AG04450 (cell line): Measurements from ENCODE around the gene CTAGE1. TPM values are rescaled to one million over a fixed set of nuclear protein-coding genes. Genes with fewer than 3 reads are reported as not detected.

ENCODE experiments used
- CTCF ChIA-PET: fragments of 300-600, 350-600 bp; formaldehyde crosslinking; extraction: SDS; loops from one replicate; lab custom pipeline; 2022; ENCODE audit warnings: antibody characterized with exemption, inconsistent platforms; lab: Charles Lee
- POLR2A ChIA-PET: fragments of 350-600 bp; formaldehyde crosslinking; extraction: SDS; loops from one replicate; lab custom pipeline; 2021; ENCODE audit warnings: antibody characterized with exemption, inconsistent platforms; lab: Yijun Ruan, JAX
- DNase-seq: peaks from one replicate; pipeline ENCODE4 v3.0.0-alpha.2; 2011; ENCODE audit warnings: low read depth, low spot score
- H3K27ac ChIP-seq: one replicate; pipeline ENCODE4 v1.5.1; 2012; ENCODE audit warnings: low read depth, low read length, control low read depth
- H3K27me3 ChIP-seq: one replicate; pipeline ENCODE4 v1.6.0; 2012; ENCODE audit warnings: low read length; ENCODE audit not compliant: control insufficient read depth, insufficient read depth
- H3K4me3 ChIP-seq: 2 replicates; pipeline ENCODE4 v1.5.1; 2011; ENCODE audit warnings: mild to moderate bottlenecking, low read depth, low read length, control low read depth
- H3K9me3 ChIP-seq: 2 replicates; pipeline ENCODE4 v1.5.1; 2012; ENCODE audit warnings: low read length; ENCODE audit not compliant: control insufficient read depth, insufficient read depth
- CTCF ChIP-seq: IDR thresholded peaks from 2 replicates; pipeline ENCODE4 v1.5.1; 2011; ENCODE audit warnings: low read depth, low read length, control low read depth, inconsistent platforms
- polyA plus RNA-seq: library from polyadenylated mRNA; depleted of rRNA; stranded (reverse); fragments of >200 nt; gene quantifications from 2 replicates; pipeline ENCODE4 v1.2.3, GENCODE V29; 2011

The CTAGE1 gene
- polyA plus RNA-seq, 1 experiment = not detected

- POLR2A ChIA-PET = no interaction called here
- H3K9me3 ChIP-seq = no peaks in the 10 kb centered on the region
- CTCF ChIA-PET = interaction anchor here (1.0 kb wide), 1 partner anchor 132 kb away, joined by 3 read pairs; no protein-coding TSS in a partner anchor
Observed at GRCh38 chr18:22429564-22429963, 11.8 kb upstream of the CTAGE1 start.

GRCh38 chr18:22428672-22429071 lies 11.0 kb upstream of the CTAGE1 start:
- no peaks in the 10 kb centered on the region for H3K9me3 ChIP-seq
- no peaks in the 10 kb centered on the region for H3K27me3 ChIP-seq
- CTCF ChIA-PET = interaction anchor here (1.0 kb wide), 1 partner anchor 133 kb away, joined by 3 read pairs; no protein-coding TSS in a partner anchor
- no peak overlapping the region for H3K4me3 ChIP-seq
- no peak for DNase-seq
- no peak overlapping the region for H3K27ac ChIP-seq
- POLR2A ChIA-PET = no interaction called here
- TF ChIP-seq CTCF = no peak

More at GRCh38 chr18:22429564-22429963, 11.8 kb upstream of the CTAGE1 start:
- no peaks in the 10 kb centered on the region for H3K27me3 ChIP-seq
- H3K27ac ChIP-seq = no peak overlapping the region
- TF ChIP-seq CTCF = no peak
- DNase-seq = no peak
- H3K4me3 ChIP-seq = no peak overlapping the region

- ChIA-PET CTCF (no interaction called here), POLR2A (interaction anchor here (0.7 kb wide), 1 partner anchor 18 kb away, joined by 3 read pairs; no protein-coding TSS in a partner anchor)
- TF ChIP-seq CTCF = no peak
- Histone ChIP-seq H3K4me3 (no peak overlapping the region), H3K9me3 (no peaks in the 10 kb centered on the region), H3K27me3 (no peaks in the 10 kb centered on the region), H3K27ac (no peak overlapping the region)
- DNase-seq = no peak
Observed at GRCh38 chr18:22427822-22428549, 10.3 kb upstream of the CTAGE1 start.

GRCh38 chr18:22424565-22424963 lies 6.8 kb upstream of the CTAGE1 start:
- H3K27me3 ChIP-seq = no peaks in the 10 kb centered on the region
- ChIA-PET POLR2A (no interaction called here), CTCF (no interaction called here)
- no peak overlapping the region for H3K4me3 ChIP-seq
- no peak overlapping the region for H3K27ac ChIP-seq
- TF ChIP-seq CTCF = no peak
- DNase-seq = no peak
- peaks cover 6% of the 10 kb centered on the region; the same call in 1 of the 2 replicates for H3K9me3 ChIP-seq

- no peak overlapping the region for H3K27ac ChIP-seq
- DNase-seq = no peak
- no peak overlapping the region for H3K4me3 ChIP-seq
- CTCF ChIA-PET = no interaction called here
- POLR2A ChIA-PET = no interaction called here
- H3K27me3 ChIP-seq = no peaks in the 10 kb centered on the region
- TF ChIP-seq CTCF = no peak
- H3K9me3 ChIP-seq = peaks cover 6% of the 10 kb centered on the region; the same call in 1 of the 2 replicates
Observed at GRCh38 chr18:22423878-22424564, 6.3 kb upstream of the CTAGE1 start.
